ENCODE results near the gene CANX.

The CANX gene

GRCh38 chr5:179759581-179760551 lies 61.1 kb downstream of the CANX start:
- peak; percentile 69 for DNase-seq

GRCh38 chr5:179762079-179762780 lies 63.5 kb downstream of the CANX start:
- DNase-seq = no peak

- DNase-seq = no peak
These were observed 64.0 kb downstream of the CANX start for GRCh38 chr5:179762781-179763176.

GRCh38 chr5:179763215-179763945 lies 64.6 kb downstream of the CANX start:
- peak; percentile 77 for DNase-seq

GRCh38 chr5:179764056-179764455 lies 65.3 kb downstream of the CANX start:
- no peak for DNase-seq

- no peak for DNase-seq
These were observed 66.6 kb downstream of the CANX start for GRCh38 chr5:179765400-179765799.

- no peak for DNase-seq
These were observed 67.4 kb downstream of the CANX start for GRCh38 chr5:179766021-179766725.

GRCh38 chr5:179766726-179767455 lies 68.1 kb downstream of the CANX start:
- DNase-seq = no peak

- no peak for DNase-seq
These were observed 68.8 kb downstream of the CANX start for GRCh38 chr5:179767496-179768100.

- DNase-seq = no peak
These were observed 69.7 kb downstream of the CANX start for GRCh38 chr5:179768326-179769085.

- DNase-seq = no peak
These were observed 70.5 kb downstream of the CANX start for GRCh38 chr5:179769271-179769670.

- DNase-seq = no peak
These were observed 71.0 kb downstream of the CANX start for GRCh38 chr5:179769796-179770195.

GRCh38 chr5:179771311-179771895 lies 72.6 kb downstream of the CANX start:
- no peak for DNase-seq

GRCh38 chr5:179772351-179772750 lies 73.6 kb downstream of the CANX start:
- DNase-seq = no peak

GRCh38 chr5:179773686-179774040 lies 74.9 kb downstream of the CANX start:
- no peak for DNase-seq

- no peak for DNase-seq
These were observed 75.7 kb downstream of the CANX start for GRCh38 chr5:179774442-179774841.

GRCh38 chr5:179776411-179776938 lies 77.7 kb downstream of the CANX start:
- DNase-seq = no peak

GRCh38 chr5:179777456-179777855 lies 78.7 kb downstream of the CANX start:
- DNase-seq = no peak

- DNase-seq = no peak
These were observed 79.1 kb downstream of the CANX start for GRCh38 chr5:179777909-179778308.

GRCh38 chr5:179778591-179778990 lies 79.8 kb downstream of the CANX start:
- no peak for DNase-seq
